Suprapubic skin (tissue), 4 donors: ENCODE results near the gene LRCH1. TPM values are rescaled to one million over a fixed set of nuclear protein-coding genes. Genes with fewer than 3 reads are reported as not detected.

Source experiments
- DNase-seq, 2 donors: peaks; one replicate each; pipeline ENCODE4 v3.0.0-alpha.2; 2019; ENCODE audit warnings: low spot score in 2 of 2
- H3K27ac ChIP-seq: fragments of 200-600 bp; sonication (generic); one replicate; pipeline ENCODE4 v1.5.1; 2019
- H3K27me3 ChIP-seq: fragments of 200-600 bp; sonication (generic); one replicate; pipeline ENCODE4 v1.5.1; 2019
- H3K36me3 ChIP-seq: fragments of 200-600 bp; sonication (generic); one replicate; pipeline ENCODE4 v1.5.1; 2019
- H3K4me1 ChIP-seq: fragments of 200-600 bp; sonication (generic); one replicate; pipeline ENCODE4 v1.5.1; 2019
- H3K4me3 ChIP-seq: fragments of 200-600 bp; sonication (generic); one replicate; pipeline ENCODE4 v1.5.1; 2019; ENCODE audit warnings: mild to moderate bottlenecking
- H3K9me3 ChIP-seq: fragments of 200-600 bp; sonication (generic); one replicate; pipeline ENCODE4 v1.5.1; 2019
- CTCF ChIP-seq, 2 donors: fragments of 200-600 bp in 1 of 2; fragments of 450-650 bp in 1 of 2; sonication (generic) in 1 of 2; IDR thresholded peaks; one replicate each; pipeline ENCODE4 v1.5.1; 2016 to 2019; ENCODE audit warnings: antibody characterized with exemption in 2 of 2, mild to moderate bottlenecking in 1 of 2, moderate library complexity in 1 of 2
- EP300 ChIP-seq: sonication (generic); formaldehyde crosslinking; IDR thresholded peaks from one replicate; pipeline ENCODE4 v1.6.1; 2017; ENCODE audit warnings: antibody characterized with exemption
- POLR2A ChIP-seq, 2 donors: fragments of 450-650 bp; IDR thresholded peaks; one replicate each; pipeline ENCODE4 v1.6.1; 2017; ENCODE audit warnings: antibody characterized with exemption in 2 of 2, mild to moderate bottlenecking in 2 of 2, moderate library complexity in 2 of 2
- POLR2AphosphoS5 ChIP-seq, 3 donors: sonication (generic); formaldehyde crosslinking; IDR thresholded peaks; one replicate each; pipeline ENCODE4 v1.6.1; 2017; ENCODE audit warnings: antibody characterized with exemption in 3 of 3
- WGBS: methylation state at CpG from one replicate; pipeline ENCODE4 v1.1.5; 2018; 5-methylcytosine and 5-hydroxymethylcytosine counted together
- total RNA-seq, 4 donors: library from RNA; depleted of rRNA; stranded (reverse); fragments of >200 nt; gene quantifications; one replicate each; pipeline ENCODE4 v1.1.0, GENCODE V29; 2016

The LRCH1 gene
- total RNA-seq, 4 donors from 2014 or later = 29.1 to 44.7 (median 34.9) TPM

GRCh38 chr13:46771693-46772092 is 218.7 kb downstream of the LRCH1 start:
- H3K27me3 ChIP-seq = no peaks in the 10 kb centered on the region
- no peak for TF ChIP-seq POLR2A (IDR thresholded peaks at IDR 0.05)
- TF ChIP-seq CTCF (IDR thresholded peaks at IDR 0.05) = no peak
- no peak for TF ChIP-seq EP300
- TF ChIP-seq POLR2AphosphoS5 (IDR thresholded peaks at IDR 0.05) = no peak
- no peak for DNase-seq
- H3K9me3 ChIP-seq = no peaks in the 10 kb centered on the region
- no peak overlapping the region for H3K4me3 ChIP-seq
- no peaks in the 10 kb centered on the region for H3K4me1 ChIP-seq
- peaks cover 54% of the 10 kb centered on the region for H3K36me3 ChIP-seq
- H3K27ac ChIP-seq = no peak overlapping the region

GRCh38 chr13:46773541-46773940 is 220.6 kb downstream of the LRCH1 start:
- Histone ChIP-seq H3K4me1 (no peaks in the 10 kb centered on the region), H3K36me3 (peaks cover 70% of the 10 kb centered on the region), H3K27me3 (no peaks in the 10 kb centered on the region), H3K4me3 (no peak overlapping the region), H3K9me3 (no peaks in the 10 kb centered on the region), H3K27ac (no peak overlapping the region)
- TF ChIP-seq EP300 (no peak), CTCF (IDR thresholded peaks at IDR 0.05) (no peak), POLR2A (IDR thresholded peaks at IDR 0.05) (no peak), POLR2AphosphoS5 (IDR thresholded peaks at IDR 0.05) (no peak)
- no peak for DNase-seq
- 78% methylated on average over 2 of the region's 2 CpGs for WGBS

GRCh38 chr13:46775385-46776107 is 222.6 kb downstream of the LRCH1 start:
- peaks cover 80% of the 10 kb centered on the region for H3K36me3 ChIP-seq
- no peaks in the 10 kb centered on the region for H3K9me3 ChIP-seq
- H3K4me1 ChIP-seq = no peaks in the 10 kb centered on the region
- H3K4me3 ChIP-seq = no peak overlapping the region
- no peak for TF ChIP-seq POLR2A (IDR thresholded peaks at IDR 0.05)
- no peak for TF ChIP-seq CTCF (IDR thresholded peaks at IDR 0.05)
- no peak for TF ChIP-seq EP300
- no peak for TF ChIP-seq POLR2AphosphoS5 (IDR thresholded peaks at IDR 0.05)
- H3K27me3 ChIP-seq = no peaks in the 10 kb centered on the region
- 79% methylated on average over 8 of the region's 8 CpGs for WGBS
- no peak overlapping the region for H3K27ac ChIP-seq
- DNase-seq = no peak

GRCh38 chr13:46778095-46778494 is 225.1 kb downstream of the LRCH1 start:
- DNase-seq = no peak
- Histone ChIP-seq H3K36me3 (peaks cover 70% of the 10 kb centered on the region), H3K4me1 (no peaks in the 10 kb centered on the region), H3K9me3 (no peaks in the 10 kb centered on the region), H3K4me3 (no peak overlapping the region), H3K27ac (no peak overlapping the region), H3K27me3 (no peaks in the 10 kb centered on the region)
- TF ChIP-seq CTCF (IDR thresholded peaks at IDR 0.05) (no peak), POLR2A (IDR thresholded peaks at IDR 0.05) (no peak), POLR2AphosphoS5 (IDR thresholded peaks at IDR 0.05) (no peak), EP300 (no peak)
- 82% methylated on average over 3 of the region's 3 CpGs for WGBS

GRCh38 chr13:46778890-46779289 is 225.9 kb downstream of the LRCH1 start:
- no peak for TF ChIP-seq POLR2A (IDR thresholded peaks at IDR 0.05)
- TF ChIP-seq CTCF (IDR thresholded peaks at IDR 0.05) = no peak
- no peak for TF ChIP-seq EP300
- no peak for TF ChIP-seq POLR2AphosphoS5 (IDR thresholded peaks at IDR 0.05)
- Histone ChIP-seq H3K36me3 (peaks cover 72% of the 10 kb centered on the region), H3K9me3 (no peaks in the 10 kb centered on the region), H3K27ac (no peak overlapping the region), H3K4me3 (no peak overlapping the region), H3K4me1 (no peaks in the 10 kb centered on the region), H3K27me3 (no peaks in the 10 kb centered on the region)
- no peak for DNase-seq
- 85% methylated on average over 2 of the region's 2 CpGs for WGBS
